Testis (tissue), 3 donors: Measurements from ENCODE around the gene CRABP2. TPM values are rescaled to one million over a fixed set of nuclear protein-coding genes. Genes with fewer than 3 reads are reported as not detected.

Source experiments
- DNase-seq: peaks from one replicate; pipeline ENCODE4 v3.0.0-alpha.2; 2019
- H3K27ac ChIP-seq, 2 donors: fragments of 200-600 bp; sonication (generic); one replicate each; pipeline ENCODE4 v1.5.1; 2019
- H3K27me3 ChIP-seq: fragments of 200-600 bp; sonication (generic); one replicate; pipeline ENCODE4 v1.5.1; 2019
- H3K36me3 ChIP-seq: fragments of 200-600 bp; sonication (generic); one replicate; pipeline ENCODE4 v1.5.1; 2017; ENCODE audit warnings: low read depth; ENCODE audit errors: missing control alignments
- H3K4me1 ChIP-seq: fragments of 200-600 bp; sonication (generic); one replicate; pipeline ENCODE4 v1.5.1; 2019
- H3K4me3 ChIP-seq, 2 donors: fragments of 200-600 bp; sonication (generic); one replicate each; pipeline ENCODE4 v1.5.1; 2017 to 2019
- H3K9me3 ChIP-seq: fragments of 200-600 bp; sonication (generic); one replicate; pipeline ENCODE4 v1.5.1; 2017
- CTCF ChIP-seq, 3 experiments: fragments of 450-650 bp in 2 of 3; fragments of 200-600 bp in 1 of 3; sonication (generic) in 1 of 3; IDR thresholded peaks; one replicate each; pipeline ENCODE4 v1.5.1; 2016 to 2019; ENCODE audit warnings: antibody characterized with exemption in 3 of 3, mild to moderate bottlenecking in 2 of 3, moderate library complexity in 1 of 3
- POLR2A ChIP-seq: fragments of 450-650 bp; IDR thresholded peaks from one replicate; pipeline ENCODE4 v1.6.1; 2017; ENCODE audit warnings: antibody characterized with exemption, mild to moderate bottlenecking, moderate library complexity
- WGBS, 2 donors: methylation state at CpG; one replicate each; pipeline ENCODE4 v1.1.5; 2018; 5-methylcytosine and 5-hydroxymethylcytosine counted together
- intact Hi-C: fragments of 100-400 bp; cut with DNase I; formaldehyde crosslinking; loops from one replicate; pipeline ENCODE4 v1.15.1; 2023; ENCODE audit warnings: low total_unique reads
- polyA plus RNA-seq: library from polyadenylated mRNA; stranded (reverse); fragments of 350-450 nt; fragmentation: Illumina TruSeq; extraction: RNeasy Lipid Tissue Mini Kit (QIAGEN cat#74804); gene quantifications from one replicate; pipeline ENCODE4 v1.2.3, GENCODE V29; 2014; ENCODE audit warnings: low read depth, low replicate concordance; ENCODE audit not compliant: insufficient read depth
- total RNA-seq, 2 donors: library from RNA; depleted of rRNA; stranded (reverse); fragments of >200 nt; gene quantifications; one replicate each; pipeline ENCODE4 v1.2.3, GENCODE V29; 2016

The CRABP2 gene
- total and polyA plus RNA-seq, 3 donors from 2014 or later, result 2.1 to 21.0 (median 6.8) TPM

- TF ChIP-seq POLR2A (no peak), CTCF (IDR thresholded peaks at IDR 0.05) (no peak)
- WGBS, 2 donors, result 8% methylated on average over 7 of the region's 7 CpGs
- no peak for DNase-seq
- H3K9me3 ChIP-seq, result no peaks in the 10 kb centered on the region
- peak overlapping the region; percentile 32 to 37 for H3K27ac ChIP-seq
- intact Hi-C loops, result no loop called here
- H3K4me1 ChIP-seq, result peaks cover 10% of the 10 kb centered on the region
- H3K4me3 ChIP-seq, result peak overlapping the region; percentile 55 to 89
- H3K36me3 ChIP-seq, result no peaks in the 10 kb centered on the region
- H3K27me3 ChIP-seq, result no peaks in the 10 kb centered on the region
These were observed 34.9 kb upstream of the CRABP2 start for GRCh38 chr1:156740237-156740740.

GRCh38 chr1:156738916-156739315 lies 33.5 kb upstream of the CRABP2 start:
- no peaks in the 10 kb centered on the region for H3K9me3 ChIP-seq
- no peak for DNase-seq
- no peaks in the 10 kb centered on the region for H3K27me3 ChIP-seq
- H3K4me3 ChIP-seq, result no peak overlapping the region
- no peak for TF ChIP-seq POLR2A
- no peak for TF ChIP-seq CTCF (IDR thresholded peaks at IDR 0.05)
- peaks cover 10% of the 10 kb centered on the region for H3K4me1 ChIP-seq
- intact Hi-C loops, result no loop called here
- no peaks in the 10 kb centered on the region for H3K36me3 ChIP-seq
- 83 to 85% methylated on average over 2 of the region's 2 CpGs for WGBS, 2 donors
- no peak overlapping the region for H3K27ac ChIP-seq

GRCh38 chr1:156738407-156738806 lies 33.0 kb upstream of the CRABP2 start:
- no peak overlapping the region for H3K4me3 ChIP-seq
- no peaks in the 10 kb centered on the region for H3K36me3 ChIP-seq
- no peak for TF ChIP-seq POLR2A
- no peak for TF ChIP-seq CTCF (IDR thresholded peaks at IDR 0.05)
- 74 to 84% methylated on average over 8 to 10 of the region's 10 CpGs for WGBS, 2 donors
- DNase-seq, result no peak
- H3K9me3 ChIP-seq, result no peaks in the 10 kb centered on the region
- peaks cover 10% of the 10 kb centered on the region for H3K4me1 ChIP-seq
- no peak overlapping the region for H3K27ac ChIP-seq
- H3K27me3 ChIP-seq, result no peaks in the 10 kb centered on the region
- intact Hi-C loops, result no loop called here

- no peak overlapping the region for H3K4me3 ChIP-seq
- H3K9me3 ChIP-seq, result no peaks in the 10 kb centered on the region
- no peak for DNase-seq
- no peak overlapping the region for H3K27ac ChIP-seq
- no peaks in the 10 kb centered on the region for H3K27me3 ChIP-seq
- intact Hi-C loops, result no loop called here
- TF ChIP-seq POLR2A (no peak), CTCF (IDR thresholded peaks at IDR 0.05) (no peak)
- WGBS, 2 donors, result 86 to 97% methylated on average over 12 to 20 of the region's 20 CpGs
- H3K4me1 ChIP-seq, result peaks cover 7% of the 10 kb centered on the region
- no peaks in the 10 kb centered on the region for H3K36me3 ChIP-seq
These were observed 28.7 kb upstream of the CRABP2 start for GRCh38 chr1:156733989-156734584.
